WI38 (cell line): ENCODE measurements around the gene ELN.

Experiments
- H3K4me3 ChIP-seq: 2 replicates; pipeline ENCODE4 v1.5.1; 2011; ENCODE audit warnings: low read depth, mild to moderate bottlenecking, control low read depth, low read length
- TF ChIP-seq, protein P1 (sequence below): IDR thresholded peaks from 2 replicates; pipeline ENCODE4 v1.5.1; 2012; ENCODE audit warnings: low read depth, mild to moderate bottlenecking, control low read depth, low read length

The ELN gene

DNA sequence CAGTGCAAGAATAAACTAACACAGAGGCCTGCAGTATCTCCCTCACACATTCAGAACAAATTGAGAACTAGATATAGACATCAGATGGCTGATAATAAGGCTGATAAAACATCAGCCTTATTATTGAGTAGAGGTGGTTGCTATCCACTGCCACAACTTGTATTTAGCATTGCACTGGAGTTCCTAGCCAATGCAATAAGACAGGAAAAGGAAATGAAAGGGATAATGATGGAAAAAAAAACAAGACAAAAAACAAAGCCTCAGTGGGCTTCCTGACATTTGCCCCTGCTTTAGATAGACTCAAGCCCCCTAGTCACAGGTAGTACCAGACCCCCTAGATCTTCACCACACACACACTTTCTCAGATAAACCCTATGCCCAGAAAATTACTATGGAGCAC lies 33.2 kb upstream of the ELN start:
- H3K4me3 ChIP-seq, result no peak overlapping the region
- TF ChIP-seq, protein P1, sequence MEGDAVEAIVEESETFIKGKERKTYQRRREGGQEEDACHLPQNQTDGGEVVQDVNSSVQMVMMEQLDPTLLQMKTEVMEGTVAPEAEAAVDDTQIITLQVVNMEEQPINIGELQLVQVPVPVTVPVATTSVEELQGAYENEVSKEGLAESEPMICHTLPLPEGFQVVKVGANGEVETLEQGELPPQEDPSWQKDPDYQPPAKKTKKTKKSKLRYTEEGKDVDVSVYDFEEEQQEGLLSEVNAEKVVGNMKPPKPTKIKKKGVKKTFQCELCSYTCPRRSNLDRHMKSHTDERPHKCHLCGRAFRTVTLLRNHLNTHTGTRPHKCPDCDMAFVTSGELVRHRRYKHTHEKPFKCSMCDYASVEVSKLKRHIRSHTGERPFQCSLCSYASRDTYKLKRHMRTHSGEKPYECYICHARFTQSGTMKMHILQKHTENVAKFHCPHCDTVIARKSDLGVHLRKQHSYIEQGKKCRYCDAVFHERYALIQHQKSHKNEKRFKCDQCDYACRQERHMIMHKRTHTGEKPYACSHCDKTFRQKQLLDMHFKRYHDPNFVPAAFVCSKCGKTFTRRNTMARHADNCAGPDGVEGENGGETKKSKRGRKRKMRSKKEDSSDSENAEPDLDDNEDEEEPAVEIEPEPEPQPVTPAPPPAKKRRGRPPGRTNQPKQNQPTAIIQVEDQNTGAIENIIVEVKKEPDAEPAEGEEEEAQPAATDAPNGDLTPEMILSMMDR, result no peak

DNA sequence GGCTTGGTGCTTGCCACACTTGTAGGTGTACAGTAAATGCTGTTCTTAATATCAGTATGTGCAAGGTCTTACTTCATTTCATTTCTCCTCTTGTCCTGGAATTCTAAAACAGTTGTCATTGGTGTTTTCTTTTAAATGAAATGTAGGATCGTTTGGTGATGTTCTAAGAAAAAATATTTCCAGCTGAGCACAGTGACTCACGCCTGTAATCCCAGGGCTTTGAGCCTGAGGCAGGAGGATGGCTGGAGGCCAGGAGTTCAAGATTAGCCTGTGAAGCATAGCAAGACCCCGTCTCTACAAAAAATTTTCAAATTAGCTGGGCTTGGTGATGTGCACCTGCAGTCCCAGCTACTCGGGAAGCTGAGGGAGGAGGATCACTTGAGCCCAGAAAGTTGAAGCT lies 32.6 kb upstream of the ELN start:
- TF ChIP-seq, protein P1, result no peak
- H3K4me3 ChIP-seq, result no peak overlapping the region

DNA sequence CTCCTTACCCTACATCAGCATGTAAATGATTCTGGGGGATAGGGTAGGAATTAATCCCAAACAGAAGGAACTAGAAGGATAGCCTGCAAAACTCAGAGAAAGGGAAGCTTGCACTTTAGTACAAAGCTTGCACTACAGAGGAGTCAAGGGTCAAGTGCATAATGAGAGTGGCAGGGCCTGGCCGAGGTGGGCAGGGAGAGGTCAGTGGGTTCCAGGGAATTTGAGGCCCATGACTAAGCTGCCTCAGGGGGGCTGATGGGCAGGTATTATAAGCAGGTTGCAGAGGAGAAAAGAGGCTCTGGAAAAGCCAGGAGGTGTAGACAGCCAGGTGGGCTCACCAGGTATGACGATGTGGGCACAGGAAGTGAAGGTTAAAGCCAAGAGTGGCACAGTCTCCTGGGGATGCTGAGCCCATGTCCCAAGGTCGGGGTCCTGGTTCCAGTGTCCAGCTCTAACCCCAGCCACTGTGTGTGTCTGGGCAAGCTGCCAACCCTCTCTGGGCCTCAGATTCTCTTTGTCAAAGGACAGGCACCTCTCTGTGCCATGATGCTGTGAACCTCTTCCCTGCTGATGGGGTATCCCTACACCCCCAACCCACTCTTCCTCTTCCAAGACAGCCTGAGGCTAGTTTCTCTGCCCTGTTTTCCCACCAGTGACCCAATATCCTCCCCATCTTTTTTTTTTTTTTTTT lies 32.0 kb upstream of the ELN start:
- TF ChIP-seq, protein P1, result no peak
- H3K4me3 ChIP-seq, result no peak overlapping the region

DNA sequence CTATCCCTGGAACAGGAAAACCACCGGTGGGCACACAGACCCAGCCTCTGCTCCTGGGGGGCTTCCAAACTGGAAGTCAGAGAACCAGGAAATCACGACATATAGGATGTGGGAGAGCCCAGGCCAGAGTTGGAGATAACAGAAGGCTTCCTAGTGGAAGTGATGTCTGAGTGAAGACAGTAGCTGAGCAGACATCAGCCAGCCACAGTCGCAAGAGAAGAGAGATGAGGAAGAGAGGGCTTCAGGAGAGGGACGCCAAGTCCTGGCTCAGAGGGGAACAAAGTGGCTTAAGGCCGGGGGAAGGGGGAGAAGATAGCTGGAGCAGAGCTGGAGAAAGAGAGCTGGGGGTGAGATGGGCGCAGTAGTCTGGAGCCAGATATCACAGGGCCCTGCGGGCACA lies 30.9 kb upstream of the ELN start:
- TF ChIP-seq, protein P1, result no peak
- no peak overlapping the region for H3K4me3 ChIP-seq

DNA sequence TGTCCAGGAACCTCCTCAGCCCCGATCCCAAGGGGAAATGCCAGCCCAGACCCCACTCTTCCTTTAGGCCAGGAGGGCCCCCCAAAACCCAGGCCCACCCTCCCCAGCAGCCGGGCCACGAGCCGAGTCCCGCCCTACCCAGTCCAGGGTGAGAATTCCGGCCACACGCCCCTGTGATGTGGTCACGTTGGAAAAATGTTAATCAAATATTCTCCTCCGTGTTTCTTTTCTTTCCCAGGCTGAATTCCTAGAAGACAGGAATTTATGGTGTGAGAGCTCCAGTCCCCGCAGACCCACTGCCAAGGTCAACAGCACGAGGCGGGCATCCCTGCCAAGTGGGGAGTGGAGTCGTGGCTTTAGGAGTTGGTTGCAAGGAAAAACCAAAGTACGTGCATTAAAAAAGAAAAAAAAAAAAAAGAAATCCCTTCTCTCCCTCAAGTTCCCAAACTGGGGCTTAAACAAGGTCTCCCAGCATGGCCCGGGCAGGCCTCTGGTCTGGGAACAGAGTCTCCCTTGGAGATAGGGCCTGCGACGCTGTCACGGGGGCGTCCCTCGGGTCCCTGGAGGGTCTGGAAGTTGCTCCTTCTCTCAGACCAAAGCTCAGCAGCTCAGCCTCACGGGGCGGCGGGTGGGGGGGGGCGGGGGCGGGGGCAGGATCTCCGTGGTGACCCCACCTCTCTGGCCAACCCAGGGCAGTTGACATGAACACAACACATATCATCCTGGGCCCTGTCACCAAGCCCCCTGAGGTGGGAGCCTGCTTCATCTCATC lies 28.1 kb upstream of the ELN start:
- TF ChIP-seq, protein P1, result no peak
- H3K4me3 ChIP-seq, result no peak overlapping the region

DNA sequence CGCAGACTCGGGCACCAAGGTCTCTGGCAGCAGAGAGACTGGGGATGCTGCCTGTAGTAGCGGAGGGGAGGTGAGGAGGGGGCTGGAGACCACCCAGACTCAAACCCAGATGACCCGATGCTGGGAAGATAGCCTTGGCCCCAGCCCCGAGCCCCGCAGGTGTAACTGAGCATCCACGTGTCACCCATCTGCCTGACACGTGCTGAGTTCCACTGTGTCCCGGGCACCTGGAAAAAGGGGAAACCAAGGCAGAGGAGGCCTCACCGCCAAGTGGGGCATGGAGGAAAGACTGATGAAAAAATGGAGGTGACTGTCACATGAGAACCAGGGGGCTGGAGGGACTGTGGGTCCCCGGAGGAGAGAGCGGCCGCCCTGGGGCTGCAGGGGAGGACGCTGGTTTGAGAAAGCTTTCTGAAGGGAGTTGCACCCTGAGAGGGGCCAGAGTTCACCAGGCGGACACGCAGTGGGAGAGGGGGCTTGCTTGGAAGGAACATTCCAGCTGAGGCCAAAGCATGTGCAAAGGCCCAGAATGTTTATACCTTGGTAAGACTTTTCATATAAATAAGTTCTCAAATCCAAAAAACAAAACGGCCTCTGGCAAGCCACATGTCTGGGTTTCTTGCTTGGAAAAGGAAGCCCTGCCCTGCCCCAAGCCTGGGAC lies 27.4 kb upstream of the ELN start:
- H3K4me3 ChIP-seq, result no peak overlapping the region
- TF ChIP-seq, protein P1, result no peak

DNA sequence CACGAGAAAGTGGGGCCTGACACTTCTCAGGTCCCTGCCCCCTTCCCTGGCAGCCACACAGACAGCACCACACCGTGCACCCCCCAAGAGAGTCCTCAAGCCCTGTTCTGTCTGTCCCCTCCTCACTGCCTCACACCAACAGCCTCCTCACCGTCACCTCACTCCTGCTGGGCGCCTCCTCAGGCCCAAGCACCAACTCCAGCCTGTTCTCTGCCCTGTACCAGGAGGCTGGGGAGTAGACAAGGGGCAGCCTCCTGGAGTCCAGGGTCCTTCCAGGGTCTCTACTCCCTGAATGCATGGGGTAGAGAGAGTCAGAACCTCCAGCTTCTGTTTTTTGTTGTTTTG lies 26.9 kb upstream of the ELN start:
- H3K4me3 ChIP-seq, result no peak overlapping the region
- TF ChIP-seq, protein P1, result no peak
